ENCODE data around the gene ANP32B.
A peak's percentile ranks its signal among the peaks of the same experiment; 100 is the strongest.

ANP32B gene

GRCh38 chr9:97984188-97985057 lies 1.3 kb downstream of the ANP32B start:
- DNase-seq (ENCODE audit: low read depth), result peak; percentile 81
- TF ChIP-seq, protein P1, sequence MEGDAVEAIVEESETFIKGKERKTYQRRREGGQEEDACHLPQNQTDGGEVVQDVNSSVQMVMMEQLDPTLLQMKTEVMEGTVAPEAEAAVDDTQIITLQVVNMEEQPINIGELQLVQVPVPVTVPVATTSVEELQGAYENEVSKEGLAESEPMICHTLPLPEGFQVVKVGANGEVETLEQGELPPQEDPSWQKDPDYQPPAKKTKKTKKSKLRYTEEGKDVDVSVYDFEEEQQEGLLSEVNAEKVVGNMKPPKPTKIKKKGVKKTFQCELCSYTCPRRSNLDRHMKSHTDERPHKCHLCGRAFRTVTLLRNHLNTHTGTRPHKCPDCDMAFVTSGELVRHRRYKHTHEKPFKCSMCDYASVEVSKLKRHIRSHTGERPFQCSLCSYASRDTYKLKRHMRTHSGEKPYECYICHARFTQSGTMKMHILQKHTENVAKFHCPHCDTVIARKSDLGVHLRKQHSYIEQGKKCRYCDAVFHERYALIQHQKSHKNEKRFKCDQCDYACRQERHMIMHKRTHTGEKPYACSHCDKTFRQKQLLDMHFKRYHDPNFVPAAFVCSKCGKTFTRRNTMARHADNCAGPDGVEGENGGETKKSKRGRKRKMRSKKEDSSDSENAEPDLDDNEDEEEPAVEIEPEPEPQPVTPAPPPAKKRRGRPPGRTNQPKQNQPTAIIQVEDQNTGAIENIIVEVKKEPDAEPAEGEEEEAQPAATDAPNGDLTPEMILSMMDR (conservative IDR thresholded peaks at IDR 0.05; ENCODE audit: low read depth, low read length), result no peak

GRCh38 chr9:97985058-97985861 lies 2.1 kb downstream of the ANP32B start:
- TF ChIP-seq, protein P1 (conservative IDR thresholded peaks at IDR 0.05; ENCODE audit: low read depth, low read length), result no peak
- DNase-seq (ENCODE audit: low read depth), result peak; percentile 27
- peak overlapping the region; percentile 88 for H3K4me3 ChIP-seq (ENCODE audit: low read depth, low read length)

More at GRCh38 chr9:97984188-97985057, 1.3 kb downstream of the ANP32B start:
- H3K4me3 ChIP-seq (ENCODE audit: low read depth, low read length), result peak overlapping the region; percentile 88

DNA sequence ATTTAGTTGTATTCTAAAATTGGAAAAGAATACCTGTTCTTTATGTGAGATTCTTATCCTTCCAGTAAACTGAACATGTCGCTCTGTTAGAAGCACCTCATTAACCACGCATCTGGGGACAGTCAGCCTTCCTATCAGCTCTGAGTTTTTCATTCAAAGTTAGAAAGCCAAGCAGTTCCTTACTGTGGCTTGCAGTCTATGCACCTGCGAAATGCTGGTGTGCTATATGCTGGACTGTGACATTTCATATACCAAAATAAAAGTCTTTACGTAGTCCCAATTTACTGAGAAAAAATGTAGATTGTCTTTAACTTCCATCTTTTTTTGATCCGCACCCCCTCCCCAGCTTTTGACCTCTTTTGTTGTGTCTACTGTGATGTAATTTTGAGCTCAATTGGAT lies 4.3 kb downstream of the ANP32B start:
- TF ChIP-seq, protein P1 (conservative IDR thresholded peaks at IDR 0.05; ENCODE audit: low read depth, low read length), result no peak
- no peak overlapping the region for H3K4me3 ChIP-seq (ENCODE audit: low read depth, low read length)
- DNase-seq (ENCODE audit: low read depth), result no peak

- TF ChIP-seq, protein P1 (conservative IDR thresholded peaks at IDR 0.05; ENCODE audit: low read depth, low read length), result peak; percentile 51
- DNase-seq (ENCODE audit: low read depth), result peak; percentile 78
- H3K4me3 ChIP-seq (ENCODE audit: low read depth, low read length), result no peak overlapping the region
Observed at GRCh38 chr9:97990259-97990658, 7.1 kb downstream of the ANP32B start.

DNA sequence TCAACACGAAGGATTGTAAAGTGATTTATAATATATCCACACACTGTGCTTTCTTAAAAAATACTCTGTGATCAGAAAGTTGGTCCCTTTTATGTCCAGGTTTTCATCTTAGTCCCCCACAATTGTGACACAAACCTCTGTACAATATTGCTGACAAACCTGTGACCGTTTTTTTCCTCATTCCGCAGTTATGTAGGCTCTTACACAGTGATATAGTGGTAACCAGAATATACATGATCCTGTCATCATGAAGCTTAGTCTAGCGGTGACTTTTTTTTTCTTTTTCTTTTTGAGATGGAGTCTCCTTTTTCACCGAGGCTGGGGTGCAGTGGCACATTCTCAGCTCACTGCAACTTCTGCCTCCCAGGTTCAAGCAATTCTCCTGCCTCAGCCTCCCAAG lies 8.7 kb downstream of the ANP32B start:
- TF ChIP-seq, protein P1 (conservative IDR thresholded peaks at IDR 0.05; ENCODE audit: low read depth, low read length), result no peak
- DNase-seq (ENCODE audit: low read depth), result no peak
- no peak overlapping the region for H3K4me3 ChIP-seq (ENCODE audit: low read depth, low read length)

DNA sequence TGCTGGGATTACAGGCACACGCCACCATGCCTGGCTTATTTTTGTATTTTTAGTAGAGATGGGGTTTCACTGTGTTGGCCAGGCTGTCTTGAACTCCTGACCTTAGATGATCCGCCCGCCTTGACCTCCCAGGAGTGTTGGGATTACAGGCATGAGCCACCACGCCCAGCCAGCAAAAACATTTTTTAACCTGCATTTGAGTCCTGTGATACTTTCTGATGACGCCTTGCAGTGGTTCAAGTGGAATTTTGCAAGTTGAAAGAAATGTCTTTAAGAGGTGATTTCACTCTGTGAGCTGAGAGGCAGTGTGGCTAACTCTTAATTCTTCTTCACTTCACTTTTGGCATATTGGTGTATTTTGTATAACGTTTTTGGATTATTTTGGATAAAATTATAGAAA lies 9.1 kb downstream of the ANP32B start:
- no peak for DNase-seq (ENCODE audit: low read depth)
- no peak overlapping the region for H3K4me3 ChIP-seq (ENCODE audit: low read depth, low read length)
- TF ChIP-seq, protein P1 (conservative IDR thresholded peaks at IDR 0.05; ENCODE audit: low read depth, low read length), result no peak
